Skeletal muscle satellite cell (primary cell): ENCODE measurements around the gene WDR46.
A peak's percentile ranks its signal among the peaks of the same experiment; 100 is the strongest.

Source experiments
- H3K27me3 ChIP-seq: 2 replicates; pipeline ENCODE4 v1.7.0; 2013; ENCODE audit warnings: low read length; ENCODE audit not compliant: control insufficient read depth, insufficient read depth
- H3K36me3 ChIP-seq: 2 replicates; pipeline ENCODE4 v1.7.0; 2013; ENCODE audit warnings: mild to moderate bottlenecking, control low read depth, low read length; ENCODE audit not compliant: insufficient read depth
- H3K4me1 ChIP-seq: 2 replicates; pipeline ENCODE4 v1.7.0; 2013; ENCODE audit warnings: low read length; ENCODE audit not compliant: control insufficient read depth, insufficient read depth
- H3K4me2 ChIP-seq: 2 replicates; pipeline ENCODE4 v1.7.0; 2013; ENCODE audit warnings: mild to moderate bottlenecking, low read length
- H3K4me3 ChIP-seq: 2 replicates; pipeline ENCODE4 v1.7.0; 2013; ENCODE audit warnings: low read length
- H3K9ac ChIP-seq: 2 replicates; pipeline ENCODE4 v1.7.0; 2013; ENCODE audit warnings: mild to moderate bottlenecking, low read depth, low read length, moderate library complexity
- H3K9me3 ChIP-seq: replicated peaks from 2 replicates; pipeline ENCODE4 v1.7.0; 2013; ENCODE audit warnings: mild to moderate bottlenecking, control low read depth, low read length

WDR46 gene

DNA sequence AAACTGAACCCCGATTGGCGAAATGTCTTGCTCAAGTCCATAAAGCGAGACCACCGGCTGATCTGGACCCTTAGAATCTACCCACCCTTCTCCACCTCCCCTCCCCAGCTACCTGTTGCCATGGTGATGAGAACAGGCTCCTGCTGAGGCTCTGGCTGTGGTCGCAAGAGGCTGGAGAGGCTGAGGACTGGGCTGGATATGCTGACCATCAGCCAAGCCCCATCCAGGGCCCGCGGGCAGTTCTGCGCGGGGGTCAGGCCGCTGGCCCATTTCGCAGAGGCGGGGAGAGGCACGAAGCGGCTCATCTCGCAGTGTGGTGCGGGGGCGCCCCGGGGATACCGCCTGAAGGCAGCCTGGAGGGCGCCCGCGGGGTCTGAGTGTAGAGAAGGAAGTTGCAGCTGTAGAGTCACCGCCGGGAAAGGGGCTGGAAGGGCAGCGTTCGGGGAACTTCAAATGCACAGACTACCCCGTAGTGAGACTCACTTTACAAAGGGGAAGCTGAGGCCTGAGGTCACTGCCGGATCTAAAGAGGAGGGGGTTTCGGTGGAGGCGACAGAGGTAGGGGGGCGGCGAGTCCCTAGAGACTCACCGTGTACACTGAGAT lies 24.2 kb upstream of the WDR46 start:
- no peaks in the 10 kb centered on the region for H3K9me3 ChIP-seq
- H3K4me2 ChIP-seq: peak overlapping the region; percentile 98
- H3K27me3 ChIP-seq: no peaks in the 10 kb centered on the region
- peak overlapping the region; percentile 100 for H3K4me3 ChIP-seq
- H3K36me3 ChIP-seq: peaks cover 3% of the 10 kb centered on the region
- H3K9ac ChIP-seq: peak overlapping the region; percentile 96
- H3K4me1 ChIP-seq: peaks cover 27% of the 10 kb centered on the region

DNA sequence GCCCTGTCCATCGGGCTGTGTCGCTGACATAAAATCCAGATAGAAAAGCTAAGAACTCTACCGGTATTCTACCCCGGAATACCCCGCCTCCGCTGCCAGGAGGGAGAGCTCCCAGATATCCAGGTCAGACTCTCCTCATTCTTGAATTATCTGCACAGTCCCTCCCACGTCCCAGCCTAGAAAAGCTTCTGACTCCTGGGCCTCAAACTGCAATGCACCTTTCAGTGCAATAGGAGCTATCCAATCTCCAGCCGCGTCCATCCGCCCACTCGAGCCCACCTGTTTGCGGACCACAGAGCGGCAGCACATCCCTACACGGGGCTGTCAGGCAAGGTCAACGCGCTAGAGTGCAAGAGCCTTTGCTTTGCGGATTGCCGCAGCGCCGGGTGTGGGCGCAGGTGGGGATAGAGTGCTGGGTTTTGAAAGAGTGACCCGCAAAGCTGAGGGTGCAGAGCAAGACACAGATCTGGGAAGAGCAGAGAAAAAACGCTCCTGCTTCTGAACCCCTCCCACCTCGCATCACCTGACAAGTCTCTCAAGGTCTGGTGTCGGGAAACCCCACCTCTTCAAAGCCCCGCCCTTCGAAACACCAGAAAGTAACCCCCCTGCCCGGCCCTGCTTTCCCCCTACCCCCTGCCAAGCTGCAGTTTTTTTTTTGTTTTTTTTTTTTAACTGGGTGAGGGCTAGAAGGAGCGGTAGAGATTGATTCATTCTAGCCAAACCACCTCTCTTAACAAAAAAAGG lies 23.5 kb upstream of the WDR46 start:
- Histone ChIP-seq H3K36me3 (peaks cover 3% of the 10 kb centered on the region), H3K4me3 (peak overlapping the region; percentile 100), H3K27me3 (no peaks in the 10 kb centered on the region), H3K4me1 (peaks cover 24% of the 10 kb centered on the region), H3K9ac (peak overlapping the region; percentile 96), H3K4me2 (peak overlapping the region; percentile 98), H3K9me3 (no peaks in the 10 kb centered on the region)

DNA sequence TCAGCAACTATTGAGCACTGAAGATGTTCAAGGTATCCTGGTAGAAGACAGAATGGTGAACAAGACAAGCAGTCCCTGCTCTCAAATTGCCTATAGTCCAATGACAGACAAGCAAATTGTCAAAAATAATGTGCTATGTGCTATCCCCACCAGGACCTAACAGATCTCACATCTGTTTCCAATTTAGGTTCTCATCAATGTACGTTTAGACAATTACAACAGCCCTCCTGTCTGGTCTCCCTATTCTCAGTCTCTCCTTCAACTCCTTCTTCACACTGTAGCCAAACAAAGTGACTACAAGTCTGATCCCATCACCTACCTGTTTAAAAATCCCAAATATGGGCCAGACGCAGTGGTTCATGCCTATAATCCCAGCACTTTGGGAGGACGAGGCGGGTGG lies 17.3 kb upstream of the WDR46 start:
- no peak overlapping the region for H3K4me3 ChIP-seq
- H3K36me3 ChIP-seq: peaks cover 12% of the 10 kb centered on the region
- no peak overlapping the region for H3K4me2 ChIP-seq
- H3K9me3 ChIP-seq: no peaks in the 10 kb centered on the region
- H3K4me1 ChIP-seq: no peaks in the 10 kb centered on the region
- no peak overlapping the region for H3K9ac ChIP-seq
- no peaks in the 10 kb centered on the region for H3K27me3 ChIP-seq

DNA sequence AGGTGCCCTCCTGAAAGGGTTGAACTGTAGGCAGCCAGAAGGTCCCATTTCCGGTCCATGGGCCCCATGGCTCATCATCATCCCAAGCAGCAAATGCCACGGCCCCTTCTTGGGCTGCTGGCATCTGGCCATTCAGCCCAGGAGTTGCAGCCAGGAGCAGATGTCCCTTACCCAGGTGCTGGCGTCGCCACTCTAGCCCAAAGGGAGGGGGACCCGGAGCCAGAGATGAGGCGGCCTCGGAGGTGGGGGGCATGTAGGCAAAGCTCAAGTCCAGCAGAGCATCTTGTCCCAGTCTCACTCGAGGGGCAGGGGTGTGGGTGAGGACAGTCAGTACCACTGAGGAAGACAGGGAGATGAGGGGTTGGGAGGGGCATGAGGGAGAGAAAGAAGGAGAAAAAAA lies 16.0 kb upstream of the WDR46 start:
- Histone ChIP-seq H3K4me2 (no peak overlapping the region), H3K9ac (no peak overlapping the region), H3K36me3 (peaks cover 12% of the 10 kb centered on the region), H3K27me3 (no peaks in the 10 kb centered on the region), H3K4me3 (no peak overlapping the region), H3K4me1 (no peaks in the 10 kb centered on the region), H3K9me3 (no peaks in the 10 kb centered on the region)

DNA sequence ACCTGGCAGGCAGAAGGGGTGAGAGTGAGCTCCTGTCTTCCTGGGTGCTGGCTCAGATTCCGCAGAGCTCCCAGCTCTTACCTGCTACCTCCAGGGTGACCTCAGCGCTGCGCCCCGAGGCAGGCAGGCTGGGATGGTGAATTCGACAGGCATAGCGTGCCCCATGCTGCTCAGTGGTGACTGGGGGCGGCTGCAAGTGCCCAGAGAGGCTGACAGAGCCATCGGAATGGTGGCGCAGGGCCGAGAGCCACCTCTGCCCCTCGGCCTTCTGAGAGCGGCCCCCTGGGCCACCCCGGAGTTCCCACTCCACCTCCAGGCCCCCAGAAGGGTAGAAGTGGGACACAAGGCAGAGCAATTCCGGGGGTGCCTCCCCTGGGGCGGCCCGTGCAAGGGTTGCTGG lies 15.2 kb upstream of the WDR46 start:
- H3K9me3 ChIP-seq: no peaks in the 10 kb centered on the region
- H3K9ac ChIP-seq: no peak overlapping the region
- no peak overlapping the region for H3K4me3 ChIP-seq
- no peaks in the 10 kb centered on the region for H3K27me3 ChIP-seq
- H3K4me2 ChIP-seq: no peak overlapping the region
- H3K4me1 ChIP-seq: no peaks in the 10 kb centered on the region
- H3K36me3 ChIP-seq: peaks cover 12% of the 10 kb centered on the region

DNA sequence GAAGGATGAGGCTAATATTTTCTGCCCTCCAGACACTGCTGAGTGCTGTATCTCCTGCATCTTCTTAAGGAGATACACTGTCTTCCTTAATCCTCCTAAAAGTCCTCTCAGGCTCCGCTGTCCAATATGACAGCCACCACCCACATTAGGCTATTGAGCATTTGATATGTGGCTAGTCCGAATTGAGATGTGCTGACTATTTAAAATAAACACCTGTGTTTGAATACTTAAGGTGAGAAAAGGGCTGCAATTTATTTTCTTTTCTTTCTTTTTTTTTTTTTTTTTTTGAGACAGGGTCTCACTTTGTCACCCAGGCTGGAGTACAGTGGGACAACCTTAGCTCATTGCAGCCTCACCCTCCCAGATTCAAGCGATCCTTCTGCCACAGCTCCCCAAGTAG lies 12.8 kb upstream of the WDR46 start:
- Histone ChIP-seq H3K4me1 (peaks cover 6% of the 10 kb centered on the region), H3K9ac (no peak overlapping the region), H3K9me3 (no peaks in the 10 kb centered on the region), H3K27me3 (no peaks in the 10 kb centered on the region), H3K4me2 (no peak overlapping the region), H3K4me3 (no peak overlapping the region), H3K36me3 (peaks cover 9% of the 10 kb centered on the region)

DNA sequence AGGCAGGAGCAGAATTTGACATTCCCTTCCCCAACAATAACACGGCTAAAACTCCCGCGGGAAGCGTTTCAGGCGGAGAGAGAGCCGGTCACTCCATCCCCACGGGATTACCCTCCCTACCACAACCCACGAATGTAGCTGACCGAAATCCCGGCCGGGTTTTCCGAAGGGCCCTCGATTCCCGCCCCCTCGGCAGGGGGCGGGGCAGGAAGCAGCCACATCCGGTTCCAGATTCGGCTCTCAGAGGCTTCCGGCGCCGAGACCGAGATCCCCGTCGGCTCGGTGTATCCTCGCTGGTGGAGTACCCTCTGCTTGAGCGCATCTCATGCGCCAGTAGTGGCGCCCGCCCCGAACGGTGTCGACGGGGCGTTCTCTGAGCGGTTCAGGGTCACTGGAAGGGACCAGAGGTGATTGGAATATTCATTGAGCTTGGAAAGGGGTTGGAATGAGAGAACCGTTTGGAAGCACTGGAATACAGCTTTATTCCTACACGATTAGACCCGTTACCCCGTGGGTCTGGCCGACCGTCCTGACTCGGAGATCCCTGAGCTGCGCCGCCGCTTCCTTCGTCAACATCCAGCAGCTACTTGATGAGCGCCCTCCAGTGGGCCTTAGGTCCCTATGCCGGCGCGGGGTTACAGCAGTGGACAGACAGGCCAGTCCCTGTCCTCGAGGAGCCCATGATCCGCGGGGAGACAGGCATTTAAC lies 10.4 kb upstream of the WDR46 start:
- peaks cover 9% of the 10 kb centered on the region for H3K36me3 ChIP-seq
- H3K9me3 ChIP-seq: no peaks in the 10 kb centered on the region
- peak overlapping the region; percentile 96 for H3K9ac ChIP-seq
- H3K4me2 ChIP-seq: peak overlapping the region; percentile 89
- H3K27me3 ChIP-seq: no peaks in the 10 kb centered on the region
- H3K4me3 ChIP-seq: peak overlapping the region; percentile 87
- H3K4me1 ChIP-seq: peaks cover 6% of the 10 kb centered on the region

DNA sequence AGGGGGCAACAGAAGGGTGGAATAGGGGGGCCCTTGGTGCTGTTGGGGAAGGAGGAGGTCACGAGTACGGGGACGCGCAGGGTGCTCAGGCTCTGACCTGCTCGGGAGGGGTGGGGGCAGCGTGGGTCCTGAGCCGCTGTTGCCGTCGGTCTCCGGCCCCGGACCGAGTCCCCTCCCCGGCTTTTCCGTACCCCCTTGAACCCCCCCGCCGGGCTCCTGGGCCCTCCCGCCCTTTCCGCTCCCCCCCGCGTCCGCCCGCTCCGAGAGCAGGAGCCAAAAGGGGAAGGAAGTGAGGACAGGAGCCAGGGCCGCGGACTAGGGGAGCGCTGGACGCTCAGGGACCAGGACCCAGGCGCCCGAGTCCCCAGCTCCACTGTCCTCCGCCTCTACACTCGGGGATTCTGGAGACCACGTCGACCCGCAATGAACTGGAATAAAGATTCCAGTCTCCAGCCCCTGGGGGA lies 9.8 kb upstream of the WDR46 start, which contains the start of gene RGL2:
RGL2 (minus strand) TSS at position 170 of the 464 bp plus-strand sequence. CDS start 332 bp downstream, outside the sequence.
- Histone ChIP-seq H3K36me3 (peaks cover 5% of the 10 kb centered on the region), H3K4me2 (peak within 1 kb of the TSS; percentile 89), H3K4me1 (peaks cover 6% of the 10 kb centered on the region), H3K9ac (peak within 1 kb of the TSS; percentile 96), H3K4me3 (peak within 1 kb of the TSS; percentile 87), H3K9me3 (no peaks in the 10 kb centered on the region), H3K27me3 (no peaks in the 10 kb centered on the region)

DNA sequence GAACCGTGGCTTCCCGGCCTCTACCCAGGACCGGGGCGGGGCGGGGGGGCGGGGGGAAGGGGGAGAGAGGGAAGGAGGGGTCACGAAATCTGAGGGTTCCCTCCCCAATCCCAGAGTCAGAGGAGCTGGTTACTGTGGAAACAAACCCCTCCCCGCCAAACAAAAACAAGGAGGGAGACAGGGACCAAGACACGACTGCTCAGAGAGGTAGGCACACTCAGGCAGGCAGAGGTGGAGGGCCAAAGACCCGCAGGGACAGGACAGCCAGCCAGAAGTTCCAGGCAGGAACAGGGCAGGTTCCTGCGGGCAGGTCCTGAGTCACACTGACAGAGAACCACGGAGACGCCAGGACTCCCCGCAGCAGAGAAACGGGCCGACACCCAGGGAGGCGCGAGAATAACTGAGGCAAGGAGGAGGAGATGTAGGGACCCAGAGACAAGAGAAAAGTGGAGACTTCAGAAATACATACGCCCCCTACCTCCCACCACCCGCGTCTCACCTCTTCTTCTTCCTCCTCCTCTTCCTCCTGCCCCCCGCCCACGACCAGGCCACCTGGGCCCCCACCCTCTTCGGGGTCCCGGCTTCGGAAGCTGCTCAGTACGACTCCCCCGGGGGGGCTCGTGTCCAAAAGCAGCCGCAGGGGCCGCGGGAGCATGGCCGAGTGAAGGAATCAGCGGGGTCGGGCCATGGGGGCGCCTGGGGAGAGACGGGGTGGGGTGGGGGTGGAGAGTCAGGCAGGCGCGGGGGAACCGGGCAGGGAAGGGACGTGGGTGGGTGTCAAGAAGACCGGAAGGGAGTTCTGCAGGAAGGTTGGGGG lies 9.1 kb upstream of the WDR46 start:
- Histone ChIP-seq H3K9ac (peak overlapping the region; percentile 96), H3K36me3 (peaks cover 3% of the 10 kb centered on the region), H3K27me3 (no peaks in the 10 kb centered on the region), H3K4me1 (peaks cover 6% of the 10 kb centered on the region), H3K9me3 (no peaks in the 10 kb centered on the region), H3K4me3 (peak overlapping the region; percentile 87), H3K4me2 (peak overlapping the region; percentile 89)

DNA sequence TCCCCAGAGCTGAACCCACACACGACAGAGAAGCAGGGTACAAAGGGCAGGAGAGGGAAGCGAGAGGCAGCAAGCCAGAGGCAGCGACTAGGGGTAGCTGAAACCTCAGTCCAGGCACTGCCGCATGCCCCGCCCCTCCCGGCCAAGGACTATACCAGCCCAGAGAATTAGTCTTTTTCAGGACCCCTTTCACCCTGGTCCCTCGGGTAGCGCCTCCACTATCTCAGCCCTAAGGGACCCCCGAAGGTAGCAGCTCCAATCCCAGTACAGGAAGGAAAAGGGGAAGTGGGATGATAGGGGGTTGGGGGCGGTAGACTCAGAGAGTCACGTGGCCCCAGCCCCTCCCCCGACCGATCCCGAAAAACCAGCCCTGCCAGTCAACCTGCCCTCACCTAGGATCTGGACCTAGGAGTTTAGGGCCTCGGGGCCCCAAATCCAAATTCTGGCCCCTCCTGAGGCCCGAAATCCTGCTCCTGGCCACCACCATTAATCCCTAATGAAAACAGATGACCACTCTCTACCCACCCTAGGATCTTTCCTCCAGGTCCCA lies 8.4 kb upstream of the WDR46 start:
- Histone ChIP-seq H3K4me1 (peaks cover 6% of the 10 kb centered on the region), H3K9ac (peak overlapping the region; percentile 77), H3K4me2 (peak overlapping the region; percentile 89), H3K27me3 (no peaks in the 10 kb centered on the region), H3K9me3 (no peaks in the 10 kb centered on the region), H3K4me3 (peak overlapping the region; percentile 87), H3K36me3 (peaks cover 4% of the 10 kb centered on the region)
